HEK293T (cell line): Measurements from ENCODE around the gene EBP.
"Not testable (repeated sequence)": the region's sequence is repeated elsewhere in the genome, so short reads cannot be mapped to it uniquely, and the experiment has no call there.

ENCODE experiments used
- CTCF ChIA-PET: fragments of 350-600 bp; formaldehyde crosslinking; extraction: SDS; loops from one replicate; lab custom pipeline; 2021; ENCODE audit warnings: antibody characterized with exemption, inconsistent platforms; lab: Yijun Ruan, JAX
- POLR2A ChIA-PET: fragments of 350-600 bp; formaldehyde crosslinking; extraction: SDS; loops from one replicate; lab custom pipeline; 2020; ENCODE audit warnings: antibody characterized with exemption, inconsistent platforms; lab: Yijun Ruan, JAX
- DNase-seq: peaks from one replicate; pipeline ENCODE4 v3.0.0; 2012; ENCODE audit warnings: mixed read lengths; ENCODE audit errors: extremely low spot score
- ARNT ChIP-seq: fragments of 450-650 bp; IDR thresholded peaks from 2 replicates; pipeline ENCODE4 v1.6.1; 2017; ENCODE audit warnings: mild to moderate bottlenecking
- BHLHE40 ChIP-seq: fragments of 450-650 bp; IDR thresholded peaks from 2 replicates; pipeline ENCODE4 v1.6.1; 2016; ENCODE audit warnings: mild to moderate bottlenecking, moderate library complexity, borderline replicate concordance
- CTBP1 ChIP-seq: fragments of 450-650 bp; IDR thresholded peaks from 2 replicates; pipeline ENCODE4 v1.6.1; 2016; ENCODE audit warnings: borderline replicate concordance
- ELF4 ChIP-seq: fragments of 450-650 bp; IDR thresholded peaks from 2 replicates; pipeline ENCODE4 v1.6.1; 2017; ENCODE audit warnings: antibody characterized with exemption
- FOXA1 ChIP-seq: fragments of 450-650 bp; IDR thresholded peaks from 2 replicates; pipeline ENCODE4 v1.6.1; 2016; ENCODE audit warnings: mild to moderate bottlenecking
- FOXK2 ChIP-seq: fragments of 450-650 bp; IDR thresholded peaks from 2 replicates; pipeline ENCODE4 v1.6.1; 2016; ENCODE audit warnings: mild to moderate bottlenecking
- FOXM1 ChIP-seq: fragments of 450-650 bp; IDR thresholded peaks from 2 replicates; pipeline ENCODE4 v1.6.1; 2017; ENCODE audit warnings: mild to moderate bottlenecking, borderline replicate concordance
- HDGF ChIP-seq: fragments of 450-650 bp; IDR thresholded peaks from 2 replicates; pipeline ENCODE4 v1.6.1; 2017; ENCODE audit warnings: antibody characterized with exemption, borderline replicate concordance
- L3MBTL2 ChIP-seq: fragments of 450-650 bp; conservative IDR thresholded peaks from 2 replicates; pipeline ENCODE4 v1.6.1; 2016; ENCODE audit warnings: mild to moderate bottlenecking
- LEF1 ChIP-seq: fragments of 450-650 bp; IDR thresholded peaks from 2 replicates; pipeline ENCODE4 v1.6.1; 2017; ENCODE audit warnings: mild to moderate bottlenecking, borderline replicate concordance
- NFRKB ChIP-seq: fragments of 450-650 bp; IDR thresholded peaks from 2 replicates; pipeline ENCODE4 v1.6.1; 2016; ENCODE audit warnings: mild to moderate bottlenecking, moderate library complexity
- PKNOX1 ChIP-seq: fragments of 450-650 bp; IDR thresholded peaks from 2 replicates; pipeline ENCODE4 v1.6.1; 2016
- SP1 ChIP-seq: fragments of 450-650 bp; IDR thresholded peaks from 2 replicates; pipeline ENCODE4 v1.6.1; 2017
- TARDBP ChIP-seq: fragments of 450-650 bp; IDR thresholded peaks from 2 replicates; pipeline ENCODE4 v1.6.1; 2016
- ZNF384 ChIP-seq: fragments of 450-650 bp; IDR thresholded peaks from 2 replicates; pipeline ENCODE4 v1.6.1; 2016

Gene EBP

GRCh38 chrX:48538641-48539344, 17.2 kb downstream of the EBP start:
- ChIA-PET POLR2A (interaction anchor here (0.9 to 1.6 kb wide), 3 partner anchors 17 to 40 kb away, joined by 3 to 13 read pairs (median 10); partner anchors contain the start of genes EBP and RBM3), CTCF (no interaction called here)
- no peak for DNase-seq
- peak; percentile 68 for TF ChIP-seq L3MBTL2
- TF ChIP-seq CTBP1: no peak

DNA sequence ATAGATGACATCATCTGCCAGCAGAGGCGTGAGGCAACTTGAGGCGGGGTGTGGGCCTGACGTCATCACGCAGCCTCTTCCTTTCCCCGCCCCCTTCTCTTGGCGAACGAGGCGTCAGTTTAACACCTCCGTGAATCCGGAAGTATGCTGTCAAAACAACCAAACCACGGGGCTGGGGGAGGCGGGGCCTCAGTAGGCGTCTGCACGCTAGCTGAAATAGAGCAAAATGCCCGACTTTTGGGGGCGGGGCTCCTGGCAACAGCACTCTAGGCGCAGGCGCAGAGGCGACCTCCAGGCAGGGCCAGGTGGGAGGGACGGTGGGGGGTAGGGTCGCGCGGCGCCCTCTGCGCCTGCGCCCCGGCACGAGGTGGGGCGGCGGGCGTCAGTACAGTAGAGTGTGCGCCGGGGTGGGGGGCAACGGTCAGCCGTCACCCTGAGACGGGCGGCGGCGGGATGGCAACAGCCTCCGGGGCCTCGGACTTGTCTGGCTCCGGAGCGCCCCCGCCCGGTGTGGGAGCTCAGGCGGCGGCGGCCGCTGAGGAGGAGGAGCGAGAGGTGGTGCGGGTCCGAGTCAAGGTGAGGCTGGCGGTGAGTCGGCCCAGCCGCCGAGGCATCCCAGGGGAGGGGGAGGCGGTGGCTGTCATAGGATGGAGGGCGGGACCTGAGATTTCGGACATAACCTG, 17.9 kb downstream of the EBP start, which contains the start of gene TBC1D25:
TSS of gene TBC1D25 (plus strand) at position 370 of the 683 bp plus-strand sequence. CDS start at position 454, 84 bp downstream.
- ChIA-PET CTCF (interaction anchor here (0.6 kb wide), 1 partner anchor 522 kb away, joined by 3 read pairs; no protein-coding TSS in a partner anchor), POLR2A (interaction anchor here (0.9 to 1.6 kb wide), 4 partner anchors 8 to 40 kb away, joined by 3 to 13 read pairs (median 7); partner anchors contain the start of genes EBP and RBM3)
- peak; percentile 89 for DNase-seq
- TF ChIP-seq ELF4 (peak; percentile 38; the same call in 1 of the 2 replicates), TARDBP (no peak), ARNT (peak; percentile 60; the same call in 1 of the 2 replicates), PKNOX1 (peak; percentile 63; the same call in 1 of the 2 replicates), L3MBTL2 (peak; percentile 7), FOXA1 (no peak)

GRCh38 chrX:48540028-48540375, 18.4 kb downstream of the EBP start:
- TF ChIP-seq ZNF384 (no peak), FOXM1 (no peak), ELF4 (no peak), SP1 (no peak), ARNT (no peak), NFRKB (no peak), TARDBP (no peak), HDGF (no peak)
- peak; percentile 54 for DNase-seq
- POLR2A ChIA-PET: interaction anchor here (1.0 to 1.6 kb wide), 3 partner anchors 9 to 34 kb away, joined by 4 to 13 read pairs (median 10); partner anchors contain the start of genes EBP and RBM3

GRCh38 chrX:48540480-48540879, 18.9 kb downstream of the EBP start:
- no peak for DNase-seq
- ChIA-PET CTCF (interaction anchor here (0.6 kb wide), 1 partner anchor 34 kb away, joined by 3 read pairs; no protein-coding TSS in a partner anchor), POLR2A (interaction anchor here (1.0 to 1.6 kb wide), 3 partner anchors 9 to 34 kb away, joined by 4 to 13 read pairs (median 10); partner anchors contain the start of genes EBP and RBM3)
- TF ChIP-seq BHLHE40 (no peak), L3MBTL2 (no peak), FOXA1 (no peak), SP1 (no peak), FOXK2 (no peak), CTBP1 (no peak)

More at GRCh38 chrX:48540028-48540375, 18.4 kb downstream of the EBP start:
- CTCF ChIA-PET: interaction anchor here (0.6 kb wide), 2 partner anchors 33 to 523 kb away, joined by 3 read pairs; no protein-coding TSS in a partner anchor

GRCh38 chrX:48541140-48541814, 19.7 kb downstream of the EBP start:
- CTCF ChIA-PET: no interaction called here
- TF ChIP-seq FOXA1 (no peak), BHLHE40 (no peak), CTBP1 (no peak), SP1 (no peak), LEF1 (no peak), ELF4 (no peak), ZNF384 (no peak), HDGF (no peak), FOXK2 (no peak), ARNT (no peak), NFRKB (no peak)
- POLR2A ChIA-PET: no interaction called here
- no peak for DNase-seq

GRCh38 chrX:48548871-48549270, 27.3 kb downstream of the EBP start:
- CTCF ChIA-PET: no interaction called here
- no peak for DNase-seq
- TF ChIP-seq CTBP1 (no peak), HDGF (no peak), ARNT (no peak), BHLHE40 (no peak)
- POLR2A ChIA-PET: no interaction called here

- POLR2A ChIA-PET, CTCF ChIA-PET, DNase-seq: not testable (repeated sequence)
Observed at GRCh38 chrX:48555731-48556325, 34.2 kb downstream of the EBP start.
